NCI-H69 (cell line): Measurements from ENCODE around the gene PADI6.
A peak's percentile ranks its signal among the peaks of the same experiment; 100 is the strongest.

ENCODE experiments used
- DNase-seq: peaks from one replicate; lab custom pipeline; 2025; lab: John Stamatoyannopoulos, UW

PADI6 gene

DNA sequence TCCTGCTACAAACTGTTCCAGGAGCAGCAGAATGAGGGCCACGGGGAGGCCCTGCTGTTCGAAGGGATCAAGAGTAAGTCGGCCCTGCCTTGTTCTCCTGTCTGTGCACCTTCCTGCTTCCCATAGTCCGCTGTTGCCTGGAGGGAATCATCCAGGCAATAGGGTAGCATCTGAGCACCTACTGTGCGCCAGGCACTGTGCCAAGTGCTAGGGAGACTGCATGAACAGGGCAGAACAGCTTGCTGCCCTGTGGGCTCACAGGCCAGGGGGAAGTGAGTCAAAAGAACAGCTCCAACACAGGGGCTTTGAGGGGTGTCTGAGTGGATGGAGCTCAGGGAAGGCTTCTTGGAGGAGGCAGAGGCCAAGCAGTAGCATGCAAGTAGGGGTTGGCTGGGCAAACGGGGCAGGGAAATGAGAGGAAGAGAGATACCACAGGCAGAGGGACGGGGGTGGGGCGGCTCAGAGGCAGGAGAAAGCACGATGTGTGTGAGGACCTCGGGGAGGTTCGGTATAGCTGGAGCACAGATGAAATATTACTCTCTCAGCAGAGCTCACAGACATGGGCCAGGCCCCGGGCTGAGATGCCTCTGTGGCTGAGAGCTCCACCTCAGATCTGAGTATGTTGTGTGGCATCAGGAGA, 15.5 kb upstream of the PADI6 start:
- peak; percentile 2 for DNase-seq

DNA sequence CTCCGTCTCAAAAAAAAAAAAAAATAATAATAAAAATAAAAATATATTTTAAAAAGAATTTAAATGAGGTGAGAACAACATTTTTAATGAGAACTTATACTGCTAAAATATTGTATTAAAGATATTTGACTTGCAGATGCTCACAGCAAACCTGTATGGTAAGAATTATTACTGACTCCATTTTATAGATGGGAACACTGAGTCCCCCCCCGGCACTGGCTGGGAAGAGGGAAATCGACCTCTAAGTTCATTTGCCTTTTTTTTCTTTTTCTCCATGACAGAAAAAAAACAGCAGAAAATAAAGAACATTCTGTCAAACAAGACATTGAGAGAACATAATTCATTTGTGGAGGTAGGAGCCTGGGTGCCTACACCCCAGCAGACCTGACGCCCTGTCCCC, 13.4 kb upstream of the PADI6 start:
- no peak for DNase-seq

- DNase-seq: no peak
These were observed 13.0 kb upstream of the PADI6 start for GRCh38 chr1:17359031-17359430.

- DNase-seq: no peak
These were observed 12.2 kb upstream of the PADI6 start for GRCh38 chr1:17359808-17360207.

DNA sequence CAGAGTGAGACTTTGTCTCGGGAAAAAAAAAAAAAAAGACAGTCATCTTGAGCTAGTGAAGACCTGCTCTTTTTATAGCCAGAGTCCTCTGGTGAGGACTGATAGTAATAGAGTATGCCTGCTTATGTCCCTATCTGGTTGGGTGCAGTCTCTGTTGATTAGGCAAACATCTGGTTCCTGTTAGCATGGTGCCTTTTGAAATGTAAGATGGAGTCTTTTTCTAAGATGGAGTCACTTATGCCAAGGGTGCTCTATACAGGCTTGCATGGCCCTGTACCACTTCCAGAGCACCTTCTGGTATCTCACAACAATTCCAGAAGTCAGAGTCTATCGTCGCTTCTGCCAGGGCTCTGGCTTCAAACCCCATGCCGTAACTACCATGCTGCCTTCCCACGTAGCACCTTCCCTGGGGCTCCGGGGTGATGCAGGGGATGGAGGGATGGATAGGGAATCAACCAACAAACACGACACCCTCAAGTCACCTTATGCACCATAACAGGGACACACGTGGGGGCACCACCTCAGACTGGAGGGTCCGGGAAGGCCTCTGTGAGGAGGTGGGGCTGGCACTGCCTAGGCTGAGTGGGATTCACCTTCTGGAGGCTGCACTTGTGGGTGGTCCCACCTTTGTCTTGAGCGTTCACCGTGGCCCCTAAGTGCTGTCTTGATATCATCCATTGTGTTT, 11.6 kb upstream of the PADI6 start:
- no peak for DNase-seq

- no peak for DNase-seq
These were observed 10.3 kb upstream of the PADI6 start for GRCh38 chr1:17361687-17362086.

DNA sequence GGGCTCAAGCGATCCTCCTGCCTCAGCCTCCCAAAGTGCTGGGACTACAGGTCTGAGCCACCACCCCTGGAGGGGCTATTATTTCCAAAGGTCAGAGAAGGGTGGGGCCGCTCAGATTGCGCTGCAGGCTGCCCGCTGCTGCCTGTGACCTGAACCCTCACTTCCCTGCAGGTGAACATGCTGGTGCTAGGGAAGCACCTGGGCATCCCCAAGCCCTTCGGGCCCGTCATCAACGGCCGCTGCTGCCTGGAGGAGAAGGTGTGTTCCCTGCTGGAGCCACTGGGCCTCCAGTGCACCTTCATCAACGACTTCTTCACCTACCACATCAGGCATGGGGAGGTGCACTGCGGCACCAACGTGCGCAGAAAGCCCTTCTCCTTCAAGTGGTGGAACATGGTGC, 8.6 kb upstream of the PADI6 start:
- DNase-seq: no peak

DNA sequence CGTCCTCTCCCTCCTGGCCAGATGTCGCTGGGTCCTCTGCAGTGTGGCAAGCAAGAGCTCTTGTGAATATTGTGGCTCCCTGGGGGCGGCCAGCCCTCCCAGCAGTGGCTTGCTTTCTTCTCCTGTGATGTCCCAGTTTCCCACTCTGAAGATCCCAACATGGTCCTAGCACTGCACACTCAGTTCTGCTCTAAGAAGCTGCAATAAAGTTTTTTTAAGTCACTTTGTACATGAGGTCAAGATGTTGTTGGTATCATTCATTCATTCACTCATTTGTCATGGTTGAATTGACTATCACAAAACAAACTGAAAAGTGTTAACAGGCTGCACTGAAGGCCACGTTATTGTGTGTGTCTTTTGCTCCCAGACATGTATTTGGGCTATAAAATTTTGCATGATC, 8.2 kb upstream of the PADI6 start:
- no peak for DNase-seq

GRCh38 chr1:17365293-17365692, 6.7 kb upstream of the PADI6 start:
- DNase-seq: no peak

DNA sequence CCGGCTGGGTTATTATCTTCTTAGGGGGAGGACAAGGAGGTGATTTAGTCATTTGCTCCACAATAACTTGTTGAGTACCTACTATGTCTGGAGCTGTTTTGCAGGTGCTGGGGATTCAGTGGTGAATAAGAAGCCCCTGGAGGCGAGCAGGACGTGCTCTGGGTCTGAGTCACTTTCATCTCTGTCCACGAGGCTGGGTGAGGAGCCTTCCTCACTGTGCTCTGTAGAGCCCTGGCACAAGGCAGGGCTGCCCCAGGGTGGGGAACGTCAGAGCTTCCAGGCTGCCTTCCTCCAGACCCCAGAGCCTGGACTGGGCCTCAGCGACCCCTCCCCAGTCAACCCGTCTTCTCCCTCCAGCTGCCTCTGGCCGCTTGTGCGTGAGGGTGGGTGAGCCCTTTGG, 2.5 kb upstream of the PADI6 start:
- no peak for DNase-seq

DNA sequence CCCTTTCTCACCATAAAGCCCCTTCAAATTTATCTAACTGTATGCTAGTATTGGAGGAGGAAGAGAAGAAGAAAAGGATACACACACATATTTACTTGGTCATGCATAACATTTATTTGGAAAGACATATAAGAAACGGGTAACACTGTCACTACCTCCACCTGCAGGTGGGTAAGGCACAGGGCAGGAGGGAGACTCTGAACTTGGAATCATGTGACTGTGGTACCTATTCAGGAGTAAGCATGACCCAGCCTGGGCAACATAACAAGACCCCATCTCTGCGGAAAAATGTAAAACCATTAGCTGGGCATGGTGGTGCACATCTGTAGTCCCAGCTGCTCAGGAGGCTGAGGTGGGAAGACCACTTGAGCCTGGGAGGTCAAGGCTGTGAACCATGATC, 1.4 kb upstream of the PADI6 start:
- peak; percentile 8 for DNase-seq

GRCh38 chr1:17372955-17373354, 959 bp downstream of the PADI6 start:
- DNase-seq: no peak

GRCh38 chr1:17375651-17376050, 3.7 kb downstream of the PADI6 start:
- no peak for DNase-seq

DNA sequence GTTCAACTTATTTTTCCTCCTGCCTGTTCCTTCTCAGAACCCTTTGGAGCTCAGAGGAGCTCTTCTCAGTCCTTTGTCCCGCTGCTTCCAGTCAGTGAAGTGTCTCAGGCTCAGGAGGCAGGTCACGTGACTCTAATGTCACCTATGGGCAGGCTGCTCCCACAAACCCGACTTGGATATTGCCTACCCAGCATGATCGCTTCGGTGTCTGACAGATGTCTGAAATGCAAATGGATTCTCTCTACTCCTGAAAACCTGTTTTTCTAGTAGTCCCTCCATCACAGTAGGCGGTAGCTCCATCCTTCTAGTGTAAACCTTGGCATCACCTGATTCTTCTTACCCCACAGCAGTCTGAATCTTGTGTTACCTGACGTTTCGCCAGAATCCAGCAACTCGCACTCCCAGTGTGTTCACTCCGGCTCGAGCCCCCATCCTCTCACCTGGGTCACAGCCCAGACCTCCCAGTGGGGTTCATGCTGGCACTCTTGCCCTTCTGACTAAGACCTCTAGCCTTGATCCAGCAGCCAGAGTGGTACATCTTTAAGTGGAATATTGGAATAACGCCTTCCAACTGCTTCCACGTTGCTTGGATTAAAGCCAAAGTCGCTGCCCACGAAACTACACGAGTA, 5.4 kb downstream of the PADI6 start:
- DNase-seq: no peak

GRCh38 chr1:17381161-17381560, 9.2 kb downstream of the PADI6 start:
- DNase-seq: no peak

DNA sequence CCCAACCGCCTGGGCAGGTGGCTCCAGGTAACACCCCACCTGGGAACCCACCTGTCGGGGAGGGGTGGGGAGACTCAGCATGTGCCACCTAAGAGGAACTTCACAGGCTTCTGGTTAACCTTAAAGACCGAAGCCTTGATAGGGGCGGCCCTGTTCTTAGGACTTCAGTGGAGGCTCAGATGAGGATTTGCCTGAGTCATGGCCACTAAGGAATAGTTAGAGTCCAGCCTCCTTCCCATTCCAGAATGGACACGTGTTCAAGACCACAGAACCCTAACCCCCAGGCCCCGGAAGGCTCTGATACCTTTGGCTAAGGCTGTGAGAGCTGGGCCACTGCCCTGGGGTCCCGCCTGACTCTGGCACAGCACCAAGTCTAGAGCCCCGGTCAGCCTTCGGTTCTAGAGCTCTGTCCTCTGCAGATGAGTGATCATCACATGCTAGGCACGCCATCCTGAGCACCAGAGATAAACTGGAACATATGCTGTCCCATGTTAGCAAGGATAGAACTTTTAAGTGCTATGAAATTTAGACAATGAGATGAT, 20.3 kb downstream of the PADI6 start:
- DNase-seq: no peak

DNA sequence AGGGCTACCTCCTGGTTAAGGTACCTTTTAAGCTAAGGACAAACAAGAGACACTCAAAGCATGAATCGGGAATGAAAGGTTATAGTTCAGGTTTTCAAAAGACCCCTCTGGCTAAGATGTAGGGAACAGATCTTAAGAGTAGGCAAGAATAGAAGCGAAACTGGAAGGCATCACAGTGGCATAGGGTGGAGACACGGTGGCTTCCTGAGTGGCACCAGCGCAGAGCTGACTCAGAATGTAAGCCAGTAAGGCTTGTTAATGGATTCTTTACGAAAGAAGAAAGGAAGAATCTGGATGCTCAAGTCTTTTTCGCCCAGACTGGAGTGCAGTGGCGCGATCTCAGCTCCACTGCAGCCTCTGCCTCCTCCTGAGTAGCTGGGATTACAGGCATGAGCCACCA, 21.2 kb downstream of the PADI6 start:
- no peak for DNase-seq

DNA sequence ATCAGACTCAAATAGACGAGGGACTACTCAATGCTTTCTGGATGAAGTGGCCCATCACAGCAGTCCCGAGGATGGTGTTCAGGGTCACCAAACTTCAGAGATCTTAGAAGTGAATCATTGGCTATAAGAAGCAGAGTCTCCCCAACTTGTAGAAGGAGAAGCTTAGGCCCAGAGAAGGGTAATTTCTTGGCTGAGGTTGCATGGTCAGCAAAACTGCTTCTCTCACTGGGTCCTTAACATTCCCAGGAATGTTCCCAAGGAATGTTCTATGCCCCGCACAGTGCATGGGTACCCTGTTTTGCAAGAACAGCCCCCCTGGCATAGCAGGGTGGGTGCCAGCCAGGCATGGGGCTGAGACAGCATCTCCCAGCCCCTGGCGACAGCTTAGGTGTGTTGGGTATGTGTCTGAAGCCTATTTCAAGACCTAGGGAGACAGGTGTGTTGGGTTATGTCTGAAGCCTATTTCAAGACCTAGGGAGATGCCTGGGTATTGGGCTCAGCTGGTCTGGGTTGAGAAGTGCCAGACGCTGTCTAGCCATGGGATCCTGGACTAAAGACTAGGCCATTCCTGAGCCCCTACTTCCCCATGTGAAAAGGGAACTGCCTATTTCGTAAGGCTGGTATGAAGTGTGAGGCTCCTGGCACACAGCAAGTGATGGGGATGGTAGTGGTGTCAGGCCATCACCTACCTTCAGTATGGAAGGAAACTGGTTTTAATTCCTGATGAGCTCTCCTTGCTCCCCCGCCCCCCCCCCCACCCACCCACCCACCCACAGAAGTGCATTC, 26.1 kb downstream of the PADI6 start:
- DNase-seq: no peak

DNA sequence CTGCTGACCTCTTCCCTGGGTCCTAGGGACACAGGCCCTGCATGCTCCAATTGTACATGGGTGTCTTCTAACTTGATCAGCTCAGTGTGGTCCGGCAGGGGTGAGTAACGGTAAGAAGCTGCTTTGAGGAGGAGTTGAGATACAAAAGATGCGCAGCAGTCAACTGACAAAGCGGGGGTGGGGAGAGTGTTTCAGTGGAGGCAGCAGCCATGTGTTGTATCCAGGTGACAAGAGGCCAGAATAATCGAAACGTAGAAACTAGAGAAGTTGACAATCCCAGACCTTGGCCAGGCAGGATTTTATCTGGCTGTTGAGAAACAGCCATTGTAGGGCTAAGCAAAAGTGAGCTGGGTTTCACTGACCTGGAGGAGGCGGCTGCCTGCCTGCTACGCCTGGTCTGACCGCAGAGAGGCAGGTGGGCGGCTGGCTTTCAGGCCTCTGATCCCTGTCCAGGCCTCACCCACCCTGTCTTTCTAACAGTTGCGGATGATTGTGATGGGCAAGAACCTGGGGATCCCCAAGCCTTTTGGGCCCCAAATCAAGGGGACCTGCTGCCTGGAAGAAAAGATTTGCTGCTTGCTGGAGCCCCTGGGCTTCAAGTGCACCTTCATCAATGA, 28.8 kb downstream of the PADI6 start:
- DNase-seq: no peak

DNA sequence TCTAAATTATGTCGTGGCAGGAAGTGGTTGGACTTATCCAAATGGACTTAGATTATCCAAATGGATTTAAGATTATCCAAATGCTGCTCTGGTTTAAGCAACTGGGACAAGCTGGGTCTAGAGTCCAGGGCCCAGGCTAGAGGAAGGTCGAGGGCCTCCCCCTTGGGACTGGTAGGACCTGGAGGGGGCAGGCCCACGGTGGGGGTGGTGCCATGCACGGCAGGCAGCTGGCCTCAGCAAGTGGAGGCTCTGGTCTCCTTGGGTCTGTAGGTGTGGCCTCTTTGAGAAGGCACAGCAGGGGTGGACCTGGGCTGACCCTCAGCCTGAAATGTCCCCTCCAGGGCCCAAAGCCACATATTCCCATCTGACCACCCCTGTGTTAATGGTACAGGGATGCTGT, 29.8 kb downstream of the PADI6 start:
- no peak for DNase-seq

GRCh38 chr1:17403081-17403480, 31.1 kb downstream of the PADI6 start:
- DNase-seq: no peak

DNA sequence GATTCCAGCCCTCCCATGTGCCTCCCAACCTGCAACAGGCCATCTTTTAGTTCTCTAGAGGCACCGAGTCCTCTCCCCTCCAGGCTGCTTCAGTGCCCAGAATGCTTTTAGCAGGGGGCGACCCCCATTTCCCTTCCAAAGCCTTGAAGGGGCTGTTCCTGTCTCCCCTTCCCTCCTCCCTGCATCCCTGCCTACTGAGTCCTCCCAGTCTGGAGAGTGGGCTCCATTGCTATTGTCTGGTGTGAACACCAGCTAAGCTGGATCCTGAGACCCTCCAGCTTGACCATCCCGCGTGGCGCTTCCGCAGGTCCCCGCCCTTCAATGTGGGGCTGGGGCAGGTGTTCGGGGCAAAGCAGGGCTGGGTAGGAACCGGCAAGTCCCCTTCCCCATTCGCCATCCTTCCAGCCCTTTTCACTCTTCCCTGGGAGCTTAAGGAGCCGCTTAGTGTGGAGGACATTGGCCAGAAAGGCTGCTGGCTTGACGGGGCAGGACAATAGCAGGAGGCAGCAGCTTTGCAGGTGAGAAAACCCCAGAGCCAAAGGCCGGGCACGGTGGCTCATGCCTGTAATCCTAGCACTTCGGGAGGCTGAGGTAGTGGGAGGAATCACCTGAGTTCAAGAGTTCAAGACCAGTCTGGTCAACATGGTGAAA, 32.2 kb downstream of the PADI6 start:
- DNase-seq: no peak
